Endothelial cell of umbilical vein (primary cell): ENCODE measurements around the gene GLCE. TPM values are rescaled to one million over a fixed set of nuclear protein-coding genes. Genes with fewer than 3 reads are reported as not detected.

Source experiments
- BruUV-seq: library from RNA; stranded (reverse); fragments of 400-500 nt; replicated peaks from 2 replicates; lab custom pipeline; 2021; lab: Mats Ljungman, UMichigan
- CTCF ChIA-PET: fragments of 300-600, 350-600 bp; sonication (Branson Sonifier 250); formaldehyde crosslinking; loops from one replicate; lab custom pipeline; 2021; ENCODE audit warnings: antibody characterized with exemption, inconsistent platforms; lab: Charles Lee
- POLR2A ChIA-PET: fragments of 300-600, 350-600 bp; sonication (Branson Sonifier 250); formaldehyde crosslinking; loops from one replicate; lab custom pipeline; 2021; ENCODE audit warnings: antibody characterized with exemption, inconsistent platforms; lab: Charles Lee
- DNase-seq: peaks from one replicate; pipeline ENCODE4 v3.0.0-alpha.2; 2011; ENCODE audit warnings: low read depth, low spot score
- FAIRE-seq: peaks from 2 replicates; lab custom pipeline; 2011; peaks lifted over from hg19 to GRCh38; lab: Jason Lieb, UNC
- H2AFZ ChIP-seq: 2 replicates; pipeline ENCODE4 v1.6.0; 2012; ENCODE audit warnings: low read depth, low read length, control low read depth, inconsistent platforms
- H3K27ac ChIP-seq: 2 replicates; pipeline ENCODE4 v1.5.1; 2011; ENCODE audit warnings: low read depth, mild to moderate bottlenecking, control low read depth, low read length, moderate library complexity; ENCODE audit not compliant: insufficient read depth
- H3K27me3 ChIP-seq, 2 experiments: 2 replicates each; pipeline versions ENCODE4 v1.6.0 to v1.6.1; 2011; ENCODE audit warnings: low read length in 2 of 2, mixed read lengths in 1 of 2; ENCODE audit not compliant: control insufficient read depth in 2 of 2, insufficient read depth in 2 of 2
- H3K36me3 ChIP-seq, 2 experiments: 2 replicates in 1 of 2; 3 replicates in 1 of 2; pipeline ENCODE4 v1.5.1; 2011; ENCODE audit warnings: low read length in 2 of 2, mild to moderate bottlenecking in 1 of 2, moderate library complexity in 1 of 2; ENCODE audit not compliant: control insufficient read depth in 2 of 2, insufficient read depth in 2 of 2; ENCODE audit errors: extremely low read depth in 1 of 2
- H3K4me1 ChIP-seq: 3 replicates; pipeline ENCODE4 v1.5.1; 2011; ENCODE audit warnings: mild to moderate bottlenecking, low read length; ENCODE audit not compliant: control insufficient read depth, insufficient read depth; ENCODE audit errors: extremely low read depth
- H3K4me2 ChIP-seq: 2 replicates; pipeline ENCODE4 v1.6.1; 2011; ENCODE audit warnings: low read length, control low read depth, mixed read lengths; ENCODE audit not compliant: insufficient read depth
- H3K4me3 ChIP-seq, 3 experiments: fragments of 200-600 bp in 1 of 3; sonication (generic), shearing (Covaris generic) in 1 of 3; replicated peaks in 1 of 3; 2 replicates each; pipeline ENCODE4 v1.5.1; 2011 to 2016; ENCODE audit warnings: control low read depth in 3 of 3, low read length in 3 of 3, mild to moderate bottlenecking in 2 of 3, inconsistent platforms in 1 of 3, low read depth in 1 of 3, moderate library complexity in 1 of 3; ENCODE audit not compliant: insufficient read depth in 1 of 3
- H3K79me2 ChIP-seq: 2 replicates; pipeline ENCODE4 v1.6.0; 2012; ENCODE audit warnings: low read length, inconsistent platforms; ENCODE audit not compliant: control insufficient read depth, insufficient read depth
- H3K9ac ChIP-seq: replicated peaks from 2 replicates; pipeline ENCODE3; 2011; ENCODE audit warnings: low read length, control low read depth; ENCODE audit not compliant: insufficient read depth; ENCODE audit errors: extremely low read depth
- H3K9me1 ChIP-seq: replicated peaks from 3 replicates; pipeline ENCODE4 v1.6.0; 2011; ENCODE audit warnings: mild to moderate bottlenecking, low read length; ENCODE audit not compliant: control insufficient read depth, insufficient read depth; ENCODE audit errors: extremely low read depth
- H3K9me3 ChIP-seq: replicated peaks from 2 replicates; pipeline ENCODE4 v1.5.1; 2012; ENCODE audit warnings: low read length, inconsistent platforms; ENCODE audit not compliant: control insufficient read depth, insufficient read depth
- H4K20me1 ChIP-seq: replicated peaks from 2 replicates; pipeline ENCODE3; 2011; ENCODE audit warnings: mild to moderate bottlenecking, low read length; ENCODE audit not compliant: control insufficient read depth, insufficient read depth; ENCODE audit errors: extremely low read depth
- EZH2 ChIP-seq: IDR thresholded peaks from 2 replicates; pipeline ENCODE4 v1.6.1; 2012; ENCODE audit warnings: borderline replicate concordance, low read depth, mild to moderate bottlenecking, moderate library complexity, low read length, inconsistent platforms; ENCODE audit not compliant: severe bottlenecking
- GATA2 ChIP-seq: IDR thresholded peaks from 2 replicates; pipeline ENCODE4 v1.7.0; 2011; ENCODE audit warnings: low read depth, mild to moderate bottlenecking, moderate library complexity, mixed read lengths, low read length; ENCODE audit not compliant: insufficient read length, insufficient read depth
- MAX ChIP-seq: IDR thresholded peaks from 2 replicates; pipeline ENCODE4 v1.6.1; 2011; ENCODE audit not compliant: insufficient read depth, insufficient read length
- MYC ChIP-seq: IDR thresholded peaks from one replicate; pipeline ENCODE4 v1.6.1; 2011; ENCODE audit warnings: mild to moderate bottlenecking, low read depth, low read length
- POLR2A ChIP-seq: IDR thresholded peaks from 2 replicates; pipeline ENCODE4 v1.6.1; 2012; ENCODE audit warnings: low read depth, mild to moderate bottlenecking, control low read depth, low read length
- POLR2AphosphoS5 ChIP-seq: IDR thresholded peaks from 2 replicates; pipeline ENCODE4 v1.6.1; 2012; ENCODE audit warnings: low read depth, mild to moderate bottlenecking, control low read depth, low read length, moderate library complexity; ENCODE audit not compliant: insufficient read depth
- dilution Hi-C: fragments of 300-500 bp; cut with MboI; formaldehyde crosslinking; loops from one replicate; pipeline ENCODE4 v1.15.0; 2019; ENCODE audit warnings: low sequenced_read_pairs; ENCODE audit not compliant: extremely low pct_ligation_motif_present
- intact Hi-C: fragments of 100-400 bp; cut with micrococcal nuclease; formaldehyde crosslinking; loops from one replicate; pipeline ENCODE4 v1.10.0; 2022
- polyA plus RNA-seq, 4 experiments: library from polyadenylated mRNA; depleted of rRNA in 3 of 4; stranded (reverse) in 3 of 4; unstranded in 1 of 4; fragments of >200 nt; gene quantifications; 2 replicates each; pipeline versions ENCODE4 v1.2.1 to v1.2.3, GENCODE V29; 2011 to 2012; ENCODE audit warnings: missing spikeins in 1 of 4
- total RNA-seq: library from RNA; stranded (reverse); gene quantifications from 2 replicates; pipeline ENCODE4 v1.2.3, GENCODE V29; 2021
- TF ChIP-seq, protein P1 (sequence below), 2 donors: IDR thresholded peaks; 1 replicate in 1 of 2; 2 replicates in 1 of 2; pipeline ENCODE4 v1.5.1; 2011; ENCODE audit warnings: low read length in 2 of 2, mild to moderate bottlenecking in 2 of 2, moderate library complexity in 2 of 2, control low read depth in 1 of 2, inconsistent platforms in 1 of 2, low read depth in 1 of 2; ENCODE audit not compliant: insufficient read depth in 1 of 2; ENCODE audit errors: extremely low read depth in 1 of 2

GLCE gene
- total and polyA plus RNA-seq, 2 donors (not counting 3 experiments of a cell fraction or from before 2014, with no cell fraction given): 48.1 to 86.6 TPM

GRCh38 chr15:69293741-69294615 lies 133.5 kb downstream of the GLCE start:
- dilution Hi-C loops: no loop called here

More at GRCh38 chr15:69293741-69294615, 133.5 kb downstream of the GLCE start:
- no peak for DNase-seq
- intact Hi-C loops: no loop called here
- Histone ChIP-seq H3K36me3 (no peaks in the 10 kb centered on the region), H3K27me3 (peaks cover 11 to 19% of the 10 kb centered on the region in 2 experiments), H3K4me1 (no peaks in the 10 kb centered on the region), H3K27ac (no peak overlapping the region), H3K9me1 (no peaks in the 10 kb centered on the region), H3K4me2 (no peak overlapping the region), H2AFZ (no peak overlapping the region), H3K9ac (no peak overlapping the region), H3K9me3 (no peaks in the 10 kb centered on the region), H3K79me2 (no peaks in the 10 kb centered on the region), H3K4me3 (no peak overlapping the region), H4K20me1 (no peaks in the 10 kb centered on the region)
- POLR2A ChIA-PET: no interaction called here
- BruUV-seq: no TSS peak
- no peak for FAIRE-seq
- CTCF ChIA-PET: interaction anchor here (0.6 to 1.8 kb wide), 2 partner anchors 235 to 882 kb away, joined by 3 to 5 read pairs; no protein-coding TSS in a partner anchor
- no peak for TF ChIP-seq POLR2A
- TF ChIP-seq, protein P1, sequence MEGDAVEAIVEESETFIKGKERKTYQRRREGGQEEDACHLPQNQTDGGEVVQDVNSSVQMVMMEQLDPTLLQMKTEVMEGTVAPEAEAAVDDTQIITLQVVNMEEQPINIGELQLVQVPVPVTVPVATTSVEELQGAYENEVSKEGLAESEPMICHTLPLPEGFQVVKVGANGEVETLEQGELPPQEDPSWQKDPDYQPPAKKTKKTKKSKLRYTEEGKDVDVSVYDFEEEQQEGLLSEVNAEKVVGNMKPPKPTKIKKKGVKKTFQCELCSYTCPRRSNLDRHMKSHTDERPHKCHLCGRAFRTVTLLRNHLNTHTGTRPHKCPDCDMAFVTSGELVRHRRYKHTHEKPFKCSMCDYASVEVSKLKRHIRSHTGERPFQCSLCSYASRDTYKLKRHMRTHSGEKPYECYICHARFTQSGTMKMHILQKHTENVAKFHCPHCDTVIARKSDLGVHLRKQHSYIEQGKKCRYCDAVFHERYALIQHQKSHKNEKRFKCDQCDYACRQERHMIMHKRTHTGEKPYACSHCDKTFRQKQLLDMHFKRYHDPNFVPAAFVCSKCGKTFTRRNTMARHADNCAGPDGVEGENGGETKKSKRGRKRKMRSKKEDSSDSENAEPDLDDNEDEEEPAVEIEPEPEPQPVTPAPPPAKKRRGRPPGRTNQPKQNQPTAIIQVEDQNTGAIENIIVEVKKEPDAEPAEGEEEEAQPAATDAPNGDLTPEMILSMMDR (IDR thresholded peaks at IDR 0.05; ENCODE audit: extremely low read depth in 1 of 2, insufficient read depth in 1 of 2, low read depth in 1 of 2, low read length in 2 of 2): no peak
- TF ChIP-seq GATA2: no peak
- no peak for TF ChIP-seq MYC
- no peak for TF ChIP-seq MAX
- TF ChIP-seq POLR2AphosphoS5: no peak
- no peak for TF ChIP-seq EZH2
